Nephron (organoid): ENCODE data around the gene RASL12.

ENCODE experiments used
- H3K27ac Mint-ChIP-seq, 3 experiments: 2 replicates each; pipeline ENCODE4 v1.8.0; 2020; ENCODE audit warnings: mixed read lengths in 3 of 3, mild to moderate bottlenecking in 2 of 3, moderate library complexity in 1 of 3
- H3K27me3 Mint-ChIP-seq: 2 replicates; pipeline ENCODE4 v1.8.0; 2021; ENCODE audit warnings: low read depth, mild to moderate bottlenecking, moderate library complexity, mixed read lengths
- H3K36me3 Mint-ChIP-seq: 2 replicates; pipeline ENCODE4 v1.8.0; 2020; ENCODE audit warnings: low read depth, mixed read lengths
- H3K4me1 Mint-ChIP-seq: 2 replicates; pipeline ENCODE4 v1.8.0; 2020; ENCODE audit warnings: mixed read lengths
- H3K4me3 Mint-ChIP-seq, 3 experiments: 2 replicates each; pipeline ENCODE4 v1.8.0; 2020; ENCODE audit warnings: mild to moderate bottlenecking in 3 of 3, mixed read lengths in 3 of 3, moderate library complexity in 2 of 3
- H3K9me3 Mint-ChIP-seq: 2 replicates; pipeline ENCODE4 v1.8.0; 2020; ENCODE audit warnings: mixed read lengths
- CTCF ChIP-seq, 3 experiments: fragments of 200-600 bp; sonication (generic); IDR thresholded peaks; one replicate each; pipeline ENCODE4 v1.5.0; 2021; ENCODE audit warnings: antibody characterized with exemption in 3 of 3; ENCODE audit not compliant: unreplicated experiment in 3 of 3

Gene RASL12

GRCh38 chr15:65072617-65073016 lies 4.8 kb upstream of the RASL12 start:
- Mint-ChIP-seq H3K4me1 (peaks cover 58% of the 10 kb centered on the region), H3K4me3 (no peak overlapping the region), H3K36me3 (no peaks in the 10 kb centered on the region), H3K27me3 (peaks cover 10% of the 10 kb centered on the region), H3K27ac (peak overlapping the region; percentile 89 to 99 (median 99)), H3K9me3 (no peaks in the 10 kb centered on the region)
- no peak for TF ChIP-seq CTCF (IDR thresholded peaks at IDR 0.05; ENCODE audit: unreplicated experiment in 3 of 3)

- Mint-ChIP-seq H3K27me3 (peaks cover 13% of the 10 kb centered on the region), H3K9me3 (no peaks in the 10 kb centered on the region), H3K4me3 (peak overlapping the region in 2 of 3 experiments; percentile 60 to 61), H3K4me1 (peaks cover 62% of the 10 kb centered on the region), H3K36me3 (no peaks in the 10 kb centered on the region), H3K27ac (peak overlapping the region; percentile 89 to 99 (median 99))
- TF ChIP-seq CTCF (IDR thresholded peaks at IDR 0.05; ENCODE audit: unreplicated experiment in 3 of 3) = no peak
These were observed 4.2 kb upstream of the RASL12 start for GRCh38 chr15:65072027-65072426.

GRCh38 chr15:65071381-65071811 lies 3.6 kb upstream of the RASL12 start:
- Mint-ChIP-seq H3K27ac (peak overlapping the region; percentile 89 to 99 (median 99)), H3K9me3 (no peaks in the 10 kb centered on the region), H3K4me1 (peaks cover 63% of the 10 kb centered on the region), H3K36me3 (no peaks in the 10 kb centered on the region), H3K4me3 (peak overlapping the region in 2 of 3 experiments; percentile 43 to 52), H3K27me3 (peaks cover 14% of the 10 kb centered on the region)
- TF ChIP-seq CTCF (IDR thresholded peaks at IDR 0.05; ENCODE audit: unreplicated experiment in 3 of 3) = no peak

GRCh38 chr15:65069779-65070546 lies 2.2 kb upstream of the RASL12 start:
- no peaks in the 10 kb centered on the region for H3K9me3 Mint-ChIP-seq
- no peak for TF ChIP-seq CTCF (IDR thresholded peaks at IDR 0.05; ENCODE audit: unreplicated experiment in 3 of 3)

GRCh38 chr15:65069179-65069578 lies 1.4 kb upstream of the RASL12 start:
- H3K9me3 Mint-ChIP-seq = no peaks in the 10 kb centered on the region
- peak overlapping the region; percentile 23 to 82 (median 74) for H3K4me3 Mint-ChIP-seq
- TF ChIP-seq CTCF (IDR thresholded peaks at IDR 0.05; ENCODE audit: unreplicated experiment in 3 of 3) = no peak
- H3K27me3 Mint-ChIP-seq = peaks cover 14% of the 10 kb centered on the region
- peaks cover 65% of the 10 kb centered on the region for H3K4me1 Mint-ChIP-seq
- H3K36me3 Mint-ChIP-seq = no peaks in the 10 kb centered on the region
- peak overlapping the region; percentile 89 to 99 (median 99) for H3K27ac Mint-ChIP-seq

More at GRCh38 chr15:65069779-65070546, 2.2 kb upstream of the RASL12 start:
- H3K27me3 Mint-ChIP-seq = peaks cover 14% of the 10 kb centered on the region
- peak overlapping the region; percentile 23 to 82 (median 74) for H3K4me3 Mint-ChIP-seq
- no peaks in the 10 kb centered on the region for H3K36me3 Mint-ChIP-seq
- peaks cover 65% of the 10 kb centered on the region for H3K4me1 Mint-ChIP-seq
- H3K27ac Mint-ChIP-seq = peak overlapping the region; percentile 89 to 99 (median 99)

- Mint-ChIP-seq H3K27ac (peak overlapping the region; percentile 89 to 99 (median 99)), H3K4me1 (peaks cover 65% of the 10 kb centered on the region), H3K27me3 (peaks cover 14% of the 10 kb centered on the region), H3K4me3 (peak overlapping the region; percentile 80 to 88 (median 88)), H3K9me3 (no peaks in the 10 kb centered on the region), H3K36me3 (peaks cover 6% of the 10 kb centered on the region)
- TF ChIP-seq CTCF (IDR thresholded peaks at IDR 0.05; ENCODE audit: unreplicated experiment in 3 of 3) = no peak
These were observed 605 bp upstream of the RASL12 start for GRCh38 chr15:65068403-65068788.
